Measurements from ENCODE around the gene CD320. TPM values are rescaled to one million over a fixed set of nuclear protein-coding genes. Genes with fewer than 3 reads are reported as not detected.

The CD320 gene
- total and polyA plus RNA-seq, 2 donors (not counting 1 experiment from before 2014, with no cell fraction given) = 30.5 to 32.6 TPM

DNA sequence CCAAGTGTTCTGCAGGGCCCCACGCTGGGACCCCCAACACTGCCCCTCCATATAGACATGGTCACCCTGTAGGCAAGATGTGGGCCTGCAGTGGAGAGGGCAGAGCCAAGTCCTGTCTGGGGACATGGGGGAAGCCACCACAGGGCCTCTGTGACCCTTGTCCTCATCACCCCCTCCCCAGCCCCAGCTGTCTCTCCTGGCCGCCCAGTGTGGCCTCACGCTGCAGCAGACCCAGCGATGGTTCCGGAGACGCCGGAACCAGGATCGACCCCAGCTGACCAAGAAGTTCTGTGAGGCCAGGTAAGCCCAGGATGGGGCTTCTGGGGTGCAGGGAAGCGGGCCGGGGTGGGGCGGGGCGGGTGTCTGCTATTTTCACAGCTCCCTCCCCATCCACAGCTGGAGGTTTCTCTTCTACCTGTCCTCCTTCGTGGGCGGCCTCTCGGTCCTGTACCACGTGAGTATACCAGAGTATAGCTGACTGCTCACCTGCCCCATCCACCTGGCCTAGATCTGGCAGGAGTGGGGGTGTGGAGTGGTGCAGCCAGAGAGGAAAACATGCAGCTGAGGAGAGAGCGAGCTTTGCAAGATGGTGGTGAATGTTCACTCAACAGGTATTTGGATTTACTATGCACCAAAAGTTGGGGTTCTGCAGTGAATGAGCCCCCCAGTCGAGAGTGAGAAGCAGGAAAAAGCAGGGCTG is 52.6 kb downstream of the CD320 start:
- Histone ChIP-seq H3K36me3 (replicated peaks in 1 of 2; ENCODE audit: control extremely low read depth in 1 of 2, control insufficient read depth in 1 of 2, extremely low read depth in 1 of 2, insufficient read depth in 2 of 2, low read length in 1 of 2) (peaks cover 5 to 54% of the 10 kb centered on the region in 2 experiments), H2AFZ (ENCODE audit: insufficient read depth, low read depth, low read length, poor library complexity, severe bottlenecking) (no peak overlapping the region), H3K9me3 (ENCODE audit: control extremely low read depth in 1 of 3, control insufficient read depth in 2 of 3, insufficient read depth in 1 of 3, low read length in 2 of 3) (no peaks in the 10 kb centered on the region), H3K4me1 (ENCODE audit: control insufficient read depth in 2 of 2, insufficient read depth in 2 of 2, low read length in 2 of 2) (peaks cover 5 to 7% of the 10 kb centered on the region in 2 donors), H4K20me1 (ENCODE audit: control insufficient read depth, insufficient read depth, low read length, poor library complexity, severe bottlenecking) (peaks cover 21% of the 10 kb centered on the region), H3K9ac (ENCODE audit: low read length) (no peak overlapping the region), H3K27ac (ENCODE audit: low read length in 2 of 2) (no peak overlapping the region), H3K27me3 (replicated peaks in 1 of 4; ENCODE audit: control extremely low read depth in 1 of 4, control insufficient read depth in 3 of 4, insufficient read depth in 4 of 4, low read length in 3 of 4) (no peaks in the 10 kb centered on the region), H3K79me2 (ENCODE audit: control insufficient read depth, insufficient read depth, low read length) (peaks cover 4% of the 10 kb centered on the region), H3K4me2 (replicated peaks; ENCODE audit: low read depth, low read length, poor library complexity, severe bottlenecking) (no peak overlapping the region), H3K4me3 (ENCODE audit: control extremely low read depth in 1 of 5, extremely low read depth in 1 of 5, insufficient read depth in 1 of 5, low read depth in 2 of 5, low read length in 4 of 5) (no peak overlapping the region)
- ChIA-PET CTCF (interaction anchor here (1.2 to 5.4 kb wide), 3 partner anchors 97 to 312 kb away, joined by 3 to 62 read pairs (median 10); partner anchors contain the start of gene TIMM44), POLR2A (interaction anchor here (0.5 kb wide), 1 partner anchor 57 kb away, joined by 3 read pairs; no protein-coding TSS in a partner anchor)
- H3K27me3 Mint-ChIP-seq = no peaks in the 10 kb centered on the region
- H3K4me1 Mint-ChIP-seq = peaks cover 3% of the 10 kb centered on the region
- DNase-seq (no peak), ATAC-seq (ENCODE audit: low read depth) (no peak)
- H3K27ac Mint-ChIP-seq = no peak overlapping the region
- intact Hi-C loops (cut with micrococcal nuclease) = no loop called here
- H3K9me3 Mint-ChIP-seq (ENCODE audit: insufficient read depth) = no peaks in the 10 kb centered on the region
- 97% methylated on average over 14 of the region's 18 CpGs for whole genome bisulfite sequencing (ENCODE audit: insufficient coverage)
- TF ChIP-seq EZH2 (IDR thresholded peaks at IDR 0.05; ENCODE audit: borderline replicate concordance, insufficient read depth, low read depth, low read length, poor library complexity, severe bottlenecking) = no peak
- TF ChIP-seq, protein P1, sequence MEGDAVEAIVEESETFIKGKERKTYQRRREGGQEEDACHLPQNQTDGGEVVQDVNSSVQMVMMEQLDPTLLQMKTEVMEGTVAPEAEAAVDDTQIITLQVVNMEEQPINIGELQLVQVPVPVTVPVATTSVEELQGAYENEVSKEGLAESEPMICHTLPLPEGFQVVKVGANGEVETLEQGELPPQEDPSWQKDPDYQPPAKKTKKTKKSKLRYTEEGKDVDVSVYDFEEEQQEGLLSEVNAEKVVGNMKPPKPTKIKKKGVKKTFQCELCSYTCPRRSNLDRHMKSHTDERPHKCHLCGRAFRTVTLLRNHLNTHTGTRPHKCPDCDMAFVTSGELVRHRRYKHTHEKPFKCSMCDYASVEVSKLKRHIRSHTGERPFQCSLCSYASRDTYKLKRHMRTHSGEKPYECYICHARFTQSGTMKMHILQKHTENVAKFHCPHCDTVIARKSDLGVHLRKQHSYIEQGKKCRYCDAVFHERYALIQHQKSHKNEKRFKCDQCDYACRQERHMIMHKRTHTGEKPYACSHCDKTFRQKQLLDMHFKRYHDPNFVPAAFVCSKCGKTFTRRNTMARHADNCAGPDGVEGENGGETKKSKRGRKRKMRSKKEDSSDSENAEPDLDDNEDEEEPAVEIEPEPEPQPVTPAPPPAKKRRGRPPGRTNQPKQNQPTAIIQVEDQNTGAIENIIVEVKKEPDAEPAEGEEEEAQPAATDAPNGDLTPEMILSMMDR (IDR thresholded peaks at IDR 0.05) = no peak
- no peak overlapping the region for H3K4me3 Mint-ChIP-seq

Measured in B cell (primary cell).